ENCODE measurements around the gene EMC10.

Gene EMC10

DNA sequence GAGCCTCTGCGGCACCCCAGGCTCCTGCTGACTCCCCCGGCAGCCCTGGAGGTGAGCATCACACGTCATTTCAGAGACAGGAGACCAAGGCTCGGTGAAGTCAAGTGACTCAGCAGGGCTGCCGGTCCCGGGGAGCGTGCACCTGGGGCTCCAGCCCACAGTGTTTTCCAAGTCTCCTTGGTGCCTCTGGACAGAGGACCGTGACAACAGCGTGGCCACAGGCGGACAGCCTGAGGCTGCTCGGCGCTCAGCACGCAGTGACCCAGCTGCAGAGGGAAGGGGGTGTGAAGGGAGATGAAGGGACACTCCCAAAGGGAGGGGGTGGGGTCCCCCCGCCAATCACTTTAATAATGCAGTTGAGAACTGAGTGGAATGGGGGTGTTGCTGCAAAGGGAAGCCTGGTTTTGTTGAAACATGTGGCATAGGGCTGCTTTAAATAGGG is 54.9 kb downstream of the EMC10 start:
- no peak for DNase-seq (ENCODE audit: low read depth)
- in situ Hi-C loops (cut with HindIII; ENCODE audit: low sequenced_read_pairs) = no loop called here
- no peak overlapping the region for H3K4me3 ChIP-seq (ENCODE audit: low read depth, low read length)
- TF ChIP-seq, protein P1, sequence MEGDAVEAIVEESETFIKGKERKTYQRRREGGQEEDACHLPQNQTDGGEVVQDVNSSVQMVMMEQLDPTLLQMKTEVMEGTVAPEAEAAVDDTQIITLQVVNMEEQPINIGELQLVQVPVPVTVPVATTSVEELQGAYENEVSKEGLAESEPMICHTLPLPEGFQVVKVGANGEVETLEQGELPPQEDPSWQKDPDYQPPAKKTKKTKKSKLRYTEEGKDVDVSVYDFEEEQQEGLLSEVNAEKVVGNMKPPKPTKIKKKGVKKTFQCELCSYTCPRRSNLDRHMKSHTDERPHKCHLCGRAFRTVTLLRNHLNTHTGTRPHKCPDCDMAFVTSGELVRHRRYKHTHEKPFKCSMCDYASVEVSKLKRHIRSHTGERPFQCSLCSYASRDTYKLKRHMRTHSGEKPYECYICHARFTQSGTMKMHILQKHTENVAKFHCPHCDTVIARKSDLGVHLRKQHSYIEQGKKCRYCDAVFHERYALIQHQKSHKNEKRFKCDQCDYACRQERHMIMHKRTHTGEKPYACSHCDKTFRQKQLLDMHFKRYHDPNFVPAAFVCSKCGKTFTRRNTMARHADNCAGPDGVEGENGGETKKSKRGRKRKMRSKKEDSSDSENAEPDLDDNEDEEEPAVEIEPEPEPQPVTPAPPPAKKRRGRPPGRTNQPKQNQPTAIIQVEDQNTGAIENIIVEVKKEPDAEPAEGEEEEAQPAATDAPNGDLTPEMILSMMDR (IDR thresholded peaks at IDR 0.05; ENCODE audit: low read depth, low read length, missing control alignments) = no peak

DNA sequence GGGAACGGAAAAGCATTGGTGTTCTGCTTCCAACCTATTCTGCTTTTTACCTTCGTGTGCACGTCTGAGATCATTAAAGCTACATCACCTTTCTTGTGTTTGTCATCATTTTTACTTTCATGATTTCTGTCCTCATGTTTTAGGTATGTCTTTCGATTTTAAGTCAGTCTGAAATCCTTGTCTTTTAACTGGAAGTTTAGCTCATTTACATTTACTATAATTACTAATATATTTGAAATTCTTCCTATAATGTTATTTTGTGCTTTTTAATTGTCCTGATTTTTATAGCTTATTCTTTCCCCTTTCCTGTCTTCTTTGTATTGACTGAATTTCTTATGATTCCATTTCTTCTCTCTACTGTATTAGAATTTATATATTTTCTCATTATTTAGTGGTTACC is 56.6 kb downstream of the EMC10 start:
- no peak overlapping the region for H3K4me3 ChIP-seq (ENCODE audit: low read depth, low read length)
- no peak for DNase-seq (ENCODE audit: low read depth)
- in situ Hi-C loops (cut with HindIII; ENCODE audit: low sequenced_read_pairs) = no loop called here
- TF ChIP-seq, protein P1 (IDR thresholded peaks at IDR 0.05; ENCODE audit: low read depth, low read length, missing control alignments) = no peak

DNA sequence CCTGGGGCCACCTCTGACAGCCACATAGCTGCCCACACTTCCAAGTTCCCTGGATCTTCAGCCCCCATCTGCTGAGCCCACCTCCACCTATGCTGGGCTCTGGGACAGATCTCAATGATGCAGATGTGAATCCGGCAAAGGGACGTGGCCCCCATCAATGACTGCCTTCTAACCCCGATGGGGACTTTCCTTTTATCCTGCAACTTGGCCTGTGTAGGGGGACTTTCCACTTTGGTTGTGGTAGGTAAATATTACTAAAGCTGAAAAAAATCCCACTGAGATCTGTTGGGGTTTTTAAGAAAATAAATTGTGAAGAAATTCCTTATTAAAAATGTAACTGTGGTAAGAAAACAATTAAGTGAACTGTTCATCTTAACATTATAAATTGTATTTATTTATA is 58.2 kb downstream of the EMC10 start:
- in situ Hi-C loops (cut with HindIII; ENCODE audit: low sequenced_read_pairs) = no loop called here
- H3K4me3 ChIP-seq (ENCODE audit: low read depth, low read length) = no peak overlapping the region
- no peak for DNase-seq (ENCODE audit: low read depth)
- TF ChIP-seq, protein P1 (IDR thresholded peaks at IDR 0.05; ENCODE audit: low read depth, low read length, missing control alignments) = no peak

DNA sequence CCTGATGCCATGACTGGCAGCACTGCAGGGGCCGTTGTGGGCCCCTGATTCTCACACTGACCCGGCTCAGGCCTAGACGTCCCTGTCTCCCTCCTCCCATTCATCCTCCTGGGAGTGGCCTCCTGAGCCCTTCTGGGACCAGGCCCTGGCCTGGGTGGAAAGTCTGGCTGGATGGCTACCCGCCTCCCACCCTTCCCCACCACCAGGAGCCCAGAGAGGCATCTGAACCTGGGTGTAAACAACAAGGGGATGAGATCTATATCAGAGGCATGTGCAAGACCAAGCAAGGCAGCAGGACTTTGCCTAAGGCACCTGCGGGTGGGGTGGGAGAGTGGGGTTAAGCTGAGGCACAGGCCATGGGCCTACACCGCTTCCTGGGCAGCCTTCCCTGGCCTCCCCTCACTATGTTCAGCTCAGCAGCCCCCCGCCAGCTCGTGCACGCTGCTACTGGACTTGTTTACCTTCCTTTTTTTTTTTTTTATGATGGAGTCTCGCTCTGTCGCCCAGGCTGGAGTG is 59.4 kb downstream of the EMC10 start:
- in situ Hi-C loops (cut with HindIII; ENCODE audit: low sequenced_read_pairs) = no loop called here

DNA sequence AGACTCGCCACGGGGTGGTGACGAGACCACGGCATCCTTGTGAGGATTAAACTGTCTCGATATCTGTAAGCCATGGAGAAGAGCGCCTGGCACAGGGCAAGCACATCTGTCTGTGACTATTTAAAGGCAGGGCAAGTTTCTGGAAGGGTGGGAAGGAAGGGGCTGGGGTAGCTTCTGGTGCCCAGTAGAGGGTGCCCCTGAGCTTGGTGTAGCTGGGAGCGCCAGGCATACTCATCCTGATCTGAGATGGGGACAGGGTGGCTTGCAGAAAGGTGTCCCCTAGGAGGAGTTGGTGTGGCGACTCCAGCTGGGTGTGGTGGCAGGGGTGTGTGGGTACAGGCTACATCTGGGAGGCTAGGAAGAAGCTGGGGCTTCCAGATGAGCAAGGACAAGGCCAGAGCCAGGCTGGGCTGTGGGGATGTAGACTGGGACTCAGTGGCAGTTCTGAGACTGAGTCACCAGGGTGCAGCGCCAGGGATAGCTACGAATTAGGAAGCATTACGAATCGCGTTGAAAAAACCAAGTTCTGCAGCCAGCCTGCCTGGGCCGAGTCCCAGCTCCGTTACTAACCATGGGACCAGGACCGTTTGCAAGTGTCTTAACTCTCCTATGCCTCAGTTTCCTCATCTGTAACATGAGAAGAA is 60.5 kb downstream of the EMC10 start:
- no peak overlapping the region for H3K4me3 ChIP-seq (ENCODE audit: low read depth, low read length)
- TF ChIP-seq, protein P1 (IDR thresholded peaks at IDR 0.05; ENCODE audit: low read depth, low read length, missing control alignments) = no peak
- in situ Hi-C loops (cut with HindIII; ENCODE audit: low sequenced_read_pairs) = no loop called here
- no peak for DNase-seq (ENCODE audit: low read depth)

More for the DNA sequence above, 59.4 kb downstream of the EMC10 start:
- no peak overlapping the region for H3K4me3 ChIP-seq (ENCODE audit: low read depth, low read length)
- DNase-seq (ENCODE audit: low read depth) = no peak
- TF ChIP-seq, protein P1 (IDR thresholded peaks at IDR 0.05; ENCODE audit: low read depth, low read length, missing control alignments) = no peak

DNA sequence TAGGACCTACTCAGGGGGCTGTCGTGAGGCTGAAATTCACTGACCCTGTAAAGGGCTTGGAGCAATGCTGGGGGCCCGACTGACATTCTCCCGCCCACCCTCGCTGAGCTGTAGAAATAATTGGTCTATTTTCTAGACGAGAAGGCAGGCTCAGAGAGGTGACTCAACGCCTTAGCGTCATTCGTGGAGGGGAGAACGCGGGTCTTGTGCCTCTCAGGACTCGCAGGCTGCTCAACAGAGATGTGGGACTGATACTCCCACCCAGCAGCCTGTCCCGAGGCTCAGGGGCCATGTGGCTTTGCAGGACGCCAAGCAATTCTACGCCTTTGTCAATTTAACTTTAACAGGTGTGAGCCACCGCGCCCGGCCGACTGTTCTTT is 61.0 kb downstream of the EMC10 start:
- no peak overlapping the region for H3K4me3 ChIP-seq (ENCODE audit: low read depth, low read length)
- TF ChIP-seq, protein P1 (IDR thresholded peaks at IDR 0.05; ENCODE audit: low read depth, low read length, missing control alignments) = no peak
- DNase-seq (ENCODE audit: low read depth) = no peak
- in situ Hi-C loops (cut with HindIII; ENCODE audit: low sequenced_read_pairs) = no loop called here
